HG02798 (cell line): ENCODE measurements around the gene ESF1.
A peak's percentile ranks its signal among the peaks of the same experiment; 100 is the strongest.
"Not testable (repeated sequence)": the region's sequence is repeated elsewhere in the genome, so short reads cannot be mapped to it uniquely, and the experiment has no call there.

Source experiments
- ATAC-seq: cut with Tn5 transposase; IDR thresholded peaks from one replicate; pipeline ENCODE4 v1.9.1; 2021; ENCODE audit warnings: mild to moderate bottlenecking; ENCODE audit not compliant: unreplicated experiment, poor library complexity

The ESF1 gene

DNA sequence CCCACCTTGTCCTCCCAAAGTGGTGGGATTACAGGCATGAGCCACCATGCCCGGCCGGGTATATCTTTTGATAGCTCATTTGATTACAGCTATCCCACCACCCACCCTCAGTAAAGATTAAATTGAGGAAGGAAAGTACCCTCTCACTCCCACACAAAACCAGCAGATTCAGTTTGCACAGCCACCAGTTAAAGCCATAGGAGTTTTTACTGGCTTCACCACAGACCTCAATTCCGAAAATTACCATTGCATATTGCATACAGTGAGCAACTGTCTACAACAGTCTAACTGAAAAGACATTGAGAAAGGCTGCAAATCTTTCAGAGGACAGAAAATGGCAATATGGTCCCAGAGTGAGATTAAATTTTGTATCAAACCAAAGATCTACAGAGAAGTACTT lies 34.9 kb downstream of the ESF1 start:
- ATAC-seq, result no peak

DNA sequence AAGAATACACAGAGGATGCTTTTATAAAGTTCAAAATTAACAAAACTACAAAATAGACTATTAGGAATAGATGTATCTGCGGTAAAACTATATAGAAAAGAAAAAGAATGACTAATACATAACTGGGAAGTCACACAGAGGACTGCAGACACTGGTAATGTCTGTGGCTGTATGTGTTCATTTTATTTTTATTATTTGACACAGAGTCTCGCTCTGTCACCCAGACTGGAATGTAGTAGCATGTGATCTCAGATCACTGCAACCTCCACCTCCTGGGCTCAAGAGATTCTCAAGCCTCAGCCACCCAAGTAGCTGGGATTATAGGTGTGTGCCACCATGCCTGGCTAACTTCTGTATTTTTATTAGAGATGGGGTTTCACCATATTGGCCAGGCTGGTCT lies 38.9 kb downstream of the ESF1 start:
- no peak for ATAC-seq

DNA sequence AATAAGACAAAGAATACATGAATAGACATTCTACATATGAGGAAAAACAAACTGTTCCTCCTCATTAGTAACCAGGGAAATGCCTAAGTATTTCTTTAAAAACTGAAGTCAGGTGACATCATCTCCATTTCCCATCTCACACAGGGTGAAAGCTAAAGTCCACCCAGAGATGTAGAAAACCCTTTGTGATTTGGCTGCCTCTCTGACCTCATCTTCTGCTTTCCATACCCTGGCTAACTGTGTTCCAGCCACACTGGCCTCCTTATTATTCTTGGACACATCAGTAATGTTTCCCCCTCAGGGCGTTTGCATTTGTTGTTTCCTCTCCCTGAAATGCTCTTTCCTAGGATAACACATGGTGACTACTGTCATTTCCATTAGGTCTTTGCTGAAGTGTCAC lies 40.4 kb downstream of the ESF1 start:
- no peak for ATAC-seq

DNA sequence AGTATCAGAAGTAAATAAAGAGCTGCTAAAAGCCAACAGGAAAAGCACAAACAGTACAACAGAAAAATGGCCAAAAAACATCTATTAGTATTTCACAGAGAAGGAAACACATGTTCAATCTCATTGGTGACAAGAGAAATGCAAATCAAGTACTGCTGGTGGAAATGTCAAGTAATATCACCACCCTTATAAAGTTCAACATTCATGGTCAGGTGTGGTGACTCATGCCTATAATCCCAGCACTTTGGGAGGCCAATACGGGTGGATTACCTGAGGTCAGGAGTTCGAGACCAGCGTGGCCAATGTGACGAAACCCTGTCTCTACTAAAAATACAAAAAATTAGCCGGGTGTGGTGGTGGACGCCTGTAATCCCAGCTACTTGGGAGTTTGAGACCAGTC lies 42.8 kb downstream of the ESF1 start:
- ATAC-seq, result no peak

DNA sequence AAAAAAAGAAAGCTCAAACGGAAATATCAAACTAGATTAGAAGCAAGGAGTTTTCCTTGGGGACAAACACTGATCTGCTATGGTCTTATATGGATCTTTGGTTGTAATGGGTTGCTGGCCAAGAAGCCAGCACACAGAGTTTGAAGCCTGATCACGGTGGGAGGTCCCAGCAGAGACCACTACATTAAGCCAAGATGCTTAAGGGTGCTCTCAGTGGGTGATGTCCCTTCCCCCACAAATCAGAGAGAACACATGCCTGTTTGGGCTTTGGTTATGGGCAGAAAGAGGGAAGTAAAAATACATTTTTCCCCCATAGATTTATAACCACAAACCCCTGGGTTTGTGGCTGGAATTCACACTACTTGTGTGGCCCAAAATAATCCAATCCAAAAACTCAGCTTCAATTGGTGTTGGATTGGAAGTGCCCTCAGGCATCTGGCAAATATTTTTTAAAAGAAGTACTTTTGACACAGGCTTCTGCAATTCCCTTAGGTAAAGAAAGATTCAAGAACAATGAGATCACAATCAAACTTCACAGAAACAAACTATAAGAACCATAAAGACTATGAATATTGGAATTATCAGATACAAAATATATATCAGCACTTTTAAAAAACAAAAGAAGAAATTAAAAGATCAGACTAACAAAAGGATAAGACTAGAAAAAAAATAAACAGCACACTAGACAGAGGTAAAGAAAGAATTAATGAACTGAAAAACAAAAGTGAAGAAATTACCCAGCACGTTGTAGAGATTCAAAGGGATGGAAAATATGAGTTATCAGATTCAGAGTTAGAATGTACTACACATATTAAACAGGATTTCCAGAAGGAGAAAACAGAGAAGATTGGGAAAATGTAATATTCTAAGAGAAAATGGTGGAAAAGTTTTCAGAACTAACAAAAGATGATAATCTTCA lies 44.7 kb downstream of the ESF1 start:
- ATAC-seq, result no peak

DNA sequence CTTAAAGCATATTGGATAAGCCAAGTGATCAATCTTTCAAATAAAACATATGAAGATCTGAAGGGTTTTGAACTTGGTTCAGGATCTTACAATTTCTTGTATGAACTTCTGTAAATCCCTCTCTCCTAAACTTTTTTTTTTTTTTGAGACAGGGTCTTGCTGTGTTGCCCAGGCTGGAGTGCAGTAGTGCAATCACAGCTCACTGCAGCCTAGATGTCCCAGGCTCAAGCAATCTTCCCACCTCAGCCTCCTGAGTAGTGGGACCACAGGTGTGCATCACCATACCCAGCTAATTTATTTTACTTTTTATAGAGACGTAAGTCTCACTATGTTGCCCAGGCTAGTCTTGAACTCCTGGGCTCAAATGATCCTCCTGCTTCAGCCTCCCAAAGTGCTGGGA lies 46.5 kb downstream of the ESF1 start:
- ATAC-seq, result not testable (repeated sequence)

DNA sequence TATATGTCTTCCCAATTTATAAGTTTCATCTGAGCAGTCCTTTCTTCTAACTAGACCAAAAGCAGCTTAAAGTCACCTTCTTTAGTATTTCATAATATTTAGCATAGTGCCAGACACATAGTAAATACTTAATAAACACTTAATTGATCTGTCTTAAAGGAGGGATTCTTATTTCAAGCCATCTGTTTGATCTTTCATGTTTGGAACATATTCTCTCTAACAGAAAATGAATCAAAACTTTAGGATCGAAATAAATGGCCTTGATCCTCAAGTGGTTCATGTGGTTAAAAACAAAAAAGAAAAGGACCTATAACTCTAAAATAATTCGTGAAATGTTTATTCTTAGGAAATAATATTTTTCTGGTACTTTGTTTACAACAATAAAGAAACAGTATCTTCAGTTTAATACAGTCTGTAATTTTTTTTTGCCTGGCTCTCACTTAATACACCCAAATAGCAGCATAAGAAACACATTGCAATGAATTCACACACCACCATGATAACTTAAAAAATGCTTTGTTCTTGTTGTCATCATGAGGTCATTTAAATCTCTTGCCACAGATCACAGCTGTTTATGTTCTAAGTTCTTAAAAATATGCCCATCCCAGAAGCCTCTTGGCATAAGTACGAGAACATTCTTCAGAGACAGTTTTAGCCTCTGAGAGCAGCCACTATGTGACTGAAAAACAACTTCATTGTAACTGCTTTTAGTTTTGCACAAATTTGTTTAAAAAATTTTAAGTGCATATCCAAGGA lies 48.1 kb downstream of the ESF1 start:
- ATAC-seq, result no peak

DNA sequence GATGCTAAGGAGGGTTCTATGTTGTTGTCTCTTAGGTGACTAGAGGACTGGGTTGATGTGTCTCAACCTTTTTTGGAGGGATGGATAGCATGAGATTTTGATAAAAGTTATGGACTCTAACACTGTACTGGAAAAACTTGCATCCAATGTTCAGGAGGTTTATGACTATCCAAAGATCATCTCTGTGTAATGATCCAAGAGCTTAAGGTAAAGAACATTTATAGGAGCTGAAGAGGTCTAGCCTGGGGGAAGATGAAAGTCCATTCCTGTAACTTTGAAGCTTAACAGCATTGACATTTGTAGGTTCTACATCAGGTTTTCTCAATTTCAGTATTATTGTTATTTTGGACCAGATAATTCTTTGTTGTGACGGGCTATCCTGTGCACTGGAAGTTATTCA lies 48.9 kb downstream of the ESF1 start:
- no peak for ATAC-seq

DNA sequence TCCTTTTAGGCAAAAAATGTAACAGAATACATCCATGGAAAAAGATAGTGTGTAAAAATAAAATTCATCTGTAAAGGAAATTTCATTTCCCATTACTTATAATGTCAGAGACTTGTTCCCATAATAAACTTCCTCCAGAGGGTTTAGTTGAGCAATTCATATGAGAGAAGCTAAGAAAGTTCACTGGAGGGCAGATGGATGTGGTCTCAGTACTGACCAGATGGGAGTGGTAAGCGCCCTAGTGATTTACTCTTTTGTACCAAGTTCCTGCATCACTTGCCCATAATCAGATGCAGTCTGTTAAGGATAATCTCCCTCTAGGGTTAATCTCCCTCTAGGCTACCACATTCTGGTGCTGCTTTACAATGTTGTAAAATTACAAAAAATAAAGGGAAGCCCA lies 61.7 kb downstream of the ESF1 start:
- no peak for ATAC-seq

DNA sequence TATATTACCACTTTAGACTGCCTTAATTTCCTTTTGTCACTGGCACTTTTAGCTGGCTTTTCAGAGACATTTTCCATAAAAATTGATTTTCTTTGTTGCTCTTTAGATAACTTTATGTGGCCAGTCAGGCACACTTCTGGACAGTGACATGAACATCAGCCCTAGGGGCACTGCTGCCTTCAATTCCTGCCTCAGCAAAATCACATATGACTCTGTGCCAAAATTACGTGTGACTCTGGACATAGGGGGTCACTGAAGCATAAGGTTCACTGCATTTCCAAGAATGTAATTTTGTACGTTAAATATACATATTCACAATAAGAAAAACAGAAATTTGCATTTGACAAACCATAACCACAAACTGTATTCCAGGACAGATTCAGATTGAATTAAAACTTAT lies 66.5 kb downstream of the ESF1 start:
- ATAC-seq, result peak; percentile 23

DNA sequence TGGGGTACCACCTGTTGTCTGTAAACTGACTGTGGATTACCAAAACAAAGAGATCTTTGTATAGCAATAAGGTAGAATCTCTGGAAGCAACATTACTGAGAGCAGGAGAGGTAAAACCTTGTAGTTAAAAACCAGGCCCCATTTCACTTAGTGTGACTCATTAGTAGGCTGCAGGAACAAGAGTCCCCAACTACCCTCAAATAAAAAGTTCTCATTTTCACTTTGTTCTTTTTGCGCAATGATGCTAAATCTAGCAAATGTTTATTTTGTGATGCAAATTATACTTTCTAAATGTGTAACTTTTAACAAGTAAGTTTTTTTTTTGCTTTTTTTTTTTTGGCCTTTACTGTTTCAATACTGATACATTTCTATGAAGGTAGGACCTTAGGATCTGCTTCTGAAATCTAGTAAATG lies 67.1 kb downstream of the ESF1 start:
- ATAC-seq, result peak; percentile 95

DNA sequence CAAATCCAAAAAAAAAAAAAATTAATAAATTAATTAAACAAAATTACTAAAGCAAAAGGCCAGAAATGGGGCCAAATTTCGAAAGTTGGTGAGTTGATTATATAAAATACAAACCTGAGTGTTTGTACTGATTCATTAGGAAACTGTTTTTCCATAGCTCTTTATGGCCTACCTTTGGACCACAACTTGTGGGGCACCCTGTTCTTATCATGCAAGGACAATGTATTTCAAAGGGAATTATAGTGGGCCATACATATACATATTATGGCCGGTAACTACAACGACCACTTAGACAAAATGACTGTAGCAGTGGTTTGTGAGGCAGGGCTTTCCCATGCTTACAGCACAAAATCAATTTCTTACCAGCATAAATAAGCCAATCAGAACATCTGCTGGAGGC lies 69.5 kb downstream of the ESF1 start:
- no peak for ATAC-seq

DNA sequence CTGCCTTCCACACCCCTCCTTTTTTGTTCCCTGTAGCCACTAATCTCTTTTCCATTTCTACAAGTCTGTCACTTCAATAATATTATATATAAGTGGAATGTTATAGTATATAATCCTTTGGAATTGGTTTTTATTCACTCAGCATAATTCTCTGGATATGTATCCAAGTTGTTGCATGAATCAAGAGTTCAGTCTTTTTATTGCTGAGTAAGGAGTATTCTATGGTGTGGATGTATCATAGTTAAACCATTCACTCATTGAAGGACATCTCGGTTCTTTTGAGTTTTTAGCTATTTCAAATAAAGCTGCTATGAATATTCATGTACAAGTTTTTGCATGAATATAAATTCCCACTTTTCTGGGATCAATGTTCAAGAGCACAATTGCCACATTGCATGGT lies 76.5 kb downstream of the ESF1 start:
- ATAC-seq, result no peak

DNA sequence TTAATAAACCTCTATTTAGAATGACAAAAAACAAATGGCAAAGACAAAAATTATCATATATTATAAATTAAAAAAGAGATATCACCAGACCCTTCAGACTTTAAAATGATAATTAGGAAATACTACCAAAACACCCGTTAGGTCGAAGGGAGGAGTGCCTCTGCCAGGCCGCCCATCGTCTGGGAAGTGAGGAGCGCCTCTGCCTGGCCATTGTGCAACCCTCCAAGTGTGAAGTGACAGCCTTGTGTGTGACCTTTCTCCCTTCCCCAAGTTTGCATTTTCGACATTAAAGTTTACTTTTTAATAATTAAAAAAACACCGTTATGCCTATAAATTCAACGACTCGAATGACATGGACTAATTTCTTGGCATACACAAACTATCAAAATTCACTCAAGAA lies 81.5 kb downstream of the ESF1 start:
- no peak for ATAC-seq

DNA sequence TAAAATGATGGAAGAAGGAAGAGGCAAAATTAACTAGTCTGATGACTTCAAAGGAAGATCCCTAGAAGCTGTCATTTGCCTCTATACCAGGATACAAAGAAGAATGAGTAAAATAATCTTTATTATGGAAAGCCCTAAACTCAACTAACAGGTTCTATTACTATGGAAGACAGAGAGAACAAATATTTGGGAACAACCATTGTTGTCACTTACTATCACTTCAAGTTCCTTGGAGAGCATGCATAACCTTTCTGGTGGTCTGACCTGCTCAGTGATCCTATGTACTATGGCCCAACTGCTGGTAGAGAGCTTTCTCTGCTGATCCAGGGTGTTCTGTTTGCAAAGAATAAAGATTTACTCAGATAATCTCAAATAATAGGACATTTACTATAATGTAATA lies 83.2 kb downstream of the ESF1 start:
- ATAC-seq, result no peak

DNA sequence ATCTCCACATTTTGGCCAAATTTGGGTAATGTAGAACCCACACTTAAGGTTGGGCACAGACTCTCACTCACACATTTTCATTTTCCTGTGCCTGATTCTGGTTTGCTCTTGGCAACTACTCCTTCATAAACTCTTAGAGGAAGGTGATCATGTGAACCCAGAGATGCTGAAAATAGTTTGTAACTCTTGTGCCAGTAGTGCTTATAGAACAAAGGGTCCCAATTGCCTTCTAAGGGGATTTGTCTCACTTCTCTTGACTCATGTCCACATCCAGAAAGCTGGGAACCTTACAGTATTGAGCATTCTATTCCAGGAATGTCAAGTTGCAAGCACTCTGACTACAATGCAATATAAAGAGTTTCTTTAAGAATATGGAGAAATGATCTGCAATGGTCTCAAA lies 84.0 kb downstream of the ESF1 start:
- no peak for ATAC-seq

DNA sequence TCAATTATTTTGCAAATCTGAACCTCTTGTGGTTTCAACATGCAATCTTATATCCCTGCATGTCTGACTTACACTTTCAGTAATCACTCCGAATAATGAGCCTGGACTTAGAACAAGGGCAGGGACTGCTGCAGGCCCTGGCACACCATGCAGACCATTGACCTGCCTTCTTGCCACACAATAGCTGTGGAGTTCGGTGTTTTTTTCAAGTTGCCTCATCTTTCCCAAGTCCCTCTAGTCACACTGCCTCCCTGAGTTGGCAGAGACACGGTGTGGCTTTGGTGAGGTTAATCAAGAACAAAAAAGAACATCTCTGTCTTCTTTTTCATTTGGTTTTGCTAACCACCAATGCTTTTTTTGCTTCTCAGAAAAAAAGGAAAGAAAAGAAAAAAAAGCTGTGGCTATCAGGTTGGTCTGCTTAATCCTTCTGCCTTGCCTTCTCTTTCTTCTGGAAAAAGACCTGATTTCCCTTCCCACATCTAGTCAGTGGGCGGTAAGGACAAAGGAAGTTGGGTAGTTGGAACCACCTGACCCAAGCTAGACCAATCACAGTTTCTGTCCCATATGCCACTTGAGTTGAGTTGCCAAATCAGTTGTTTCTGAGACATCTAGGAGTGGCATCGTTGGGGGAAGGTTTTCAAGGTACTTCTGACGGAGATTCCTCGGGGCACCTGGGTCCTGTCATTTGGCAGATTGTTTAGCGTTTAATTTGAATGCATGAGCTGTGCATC lies 90.1 kb downstream of the ESF1 start:
- ATAC-seq, result no peak

DNA sequence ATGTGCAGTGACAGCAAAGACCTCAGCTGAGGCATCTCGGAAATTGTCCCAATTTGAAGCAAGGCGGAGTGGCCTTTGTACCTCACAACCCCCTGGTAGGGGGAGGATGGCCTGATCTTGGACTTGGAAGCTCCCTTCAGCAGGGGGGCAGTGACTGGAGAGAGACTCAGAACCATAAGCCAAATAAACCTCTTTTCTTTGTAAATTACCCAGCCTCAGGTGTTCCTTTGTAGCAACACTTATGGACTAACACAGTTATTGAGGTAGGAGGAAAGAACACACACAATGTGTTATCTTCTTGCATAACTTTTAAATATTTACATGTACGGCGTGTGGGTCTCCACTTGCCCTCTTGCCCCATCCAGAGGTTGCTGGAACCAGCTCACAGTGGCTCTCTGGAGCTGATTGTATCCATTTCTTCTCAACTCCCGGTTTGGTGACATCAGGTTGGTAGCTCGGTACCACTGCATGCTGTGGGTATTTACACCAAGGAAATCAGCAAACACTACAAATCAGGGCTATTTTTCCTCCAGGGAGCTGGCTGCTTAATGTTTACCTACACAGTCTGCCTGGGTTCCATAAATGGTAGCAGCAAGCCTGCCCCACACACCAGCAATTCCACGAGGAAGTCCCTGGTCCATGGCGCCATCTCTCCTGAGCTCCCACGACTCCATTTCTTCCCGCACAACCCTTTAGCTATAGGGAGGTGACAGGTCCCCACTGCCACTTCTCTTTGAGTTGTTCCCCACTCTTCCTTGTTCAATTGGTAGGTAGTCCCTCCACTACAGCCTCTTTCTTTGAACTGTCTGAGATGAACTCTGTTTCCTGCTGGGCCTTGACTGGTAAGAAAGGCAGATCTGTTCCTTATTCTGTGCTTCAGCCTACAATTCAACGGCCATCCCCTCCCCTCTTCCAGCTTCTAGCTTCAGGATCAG lies 91.7 kb downstream of the ESF1 start:
- ATAC-seq, result no peak

DNA sequence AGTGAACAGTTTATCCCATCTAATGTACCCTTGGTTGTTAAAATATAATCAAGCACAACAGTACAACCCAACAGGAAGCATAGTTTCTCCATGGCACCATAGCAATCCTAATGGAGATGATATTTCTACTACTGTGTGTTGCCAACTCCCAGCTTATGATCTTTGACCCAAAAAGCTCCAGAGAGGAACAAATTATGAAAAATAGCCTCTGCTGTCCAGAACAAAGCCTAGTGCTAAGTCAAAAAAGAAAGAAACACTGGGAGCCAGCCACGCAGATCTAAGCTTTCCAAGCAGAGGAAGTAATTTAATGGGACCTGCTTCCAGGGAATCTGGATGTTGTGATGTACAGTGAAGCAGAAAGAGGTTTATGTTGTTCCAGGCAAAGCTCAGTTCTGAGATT lies 93.8 kb downstream of the ESF1 start:
- no peak for ATAC-seq

DNA sequence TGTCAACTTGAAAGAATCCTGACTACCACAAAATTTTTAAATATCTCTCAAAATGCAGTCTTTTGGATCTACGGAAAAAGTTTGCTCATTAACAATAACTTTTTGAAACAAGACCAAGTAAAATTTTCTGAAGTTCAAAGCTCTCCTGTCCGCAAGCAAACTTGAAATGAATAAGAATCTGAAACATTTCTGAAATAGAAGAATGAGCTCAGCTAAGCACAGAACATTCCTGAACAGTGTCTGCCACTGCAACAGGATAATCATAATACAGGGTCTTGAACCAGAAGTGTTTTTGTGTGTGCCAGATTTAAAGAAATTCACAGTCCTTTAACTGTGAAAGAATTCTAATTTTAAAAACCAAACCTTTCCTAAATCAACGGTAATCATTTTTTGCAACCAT lies 96.9 kb downstream of the ESF1 start:
- no peak for ATAC-seq
